Stomach (tissue), 4 donors: ENCODE results near the gene CHEK1.

Experiments
- EP300 ChIP-seq: sonication (generic); formaldehyde crosslinking; IDR thresholded peaks from one replicate; pipeline ENCODE4 v1.6.1; 2017; ENCODE audit warnings: antibody characterized with exemption
- POLR2A ChIP-seq, 4 donors: fragments of 450-650 bp; IDR thresholded peaks; one replicate each; pipeline ENCODE4 v1.6.1; 2016; ENCODE audit warnings: antibody characterized with exemption in 4 of 4, control low read depth in 2 of 4, mild to moderate bottlenecking in 1 of 4, moderate library complexity in 1 of 4
- TF ChIP-seq, protein P1 (sequence below), 7 experiments: fragments of 450-650 bp in 4 of 7; fragments of 200-600 bp in 3 of 7; sonication (generic) in 3 of 7; IDR thresholded peaks; one replicate each; pipeline ENCODE4 v1.5.1; 2016 to 2019; ENCODE audit warnings: antibody characterized with exemption in 7 of 7, control low read depth in 2 of 7, mild to moderate bottlenecking in 1 of 7

DNA sequence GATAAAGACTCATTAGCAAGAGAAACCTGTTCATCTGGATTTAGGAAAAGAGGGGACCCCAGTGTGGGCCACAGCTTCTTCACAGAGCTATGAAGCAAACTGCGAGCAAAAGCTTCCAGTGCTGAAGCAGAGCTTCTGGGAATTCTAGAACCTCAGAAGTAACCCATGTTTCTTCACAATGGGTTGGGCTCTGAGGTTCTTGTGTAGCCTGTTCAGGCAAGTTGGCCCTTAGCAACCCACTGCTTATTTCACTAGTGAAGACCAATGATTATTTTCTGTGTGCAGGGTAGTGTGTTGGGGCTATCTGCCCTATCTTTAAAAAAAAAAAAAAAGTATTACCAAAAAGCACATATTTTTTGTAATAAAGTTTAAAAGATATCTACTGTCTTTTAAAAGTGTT, 55.8 kb downstream of the CHEK1 start, which contains the start of gene ACRV1:
- TF ChIP-seq POLR2A (IDR thresholded peaks at IDR 0.05) (no peak), EP300 (no peak)
- TF ChIP-seq, protein P1, sequence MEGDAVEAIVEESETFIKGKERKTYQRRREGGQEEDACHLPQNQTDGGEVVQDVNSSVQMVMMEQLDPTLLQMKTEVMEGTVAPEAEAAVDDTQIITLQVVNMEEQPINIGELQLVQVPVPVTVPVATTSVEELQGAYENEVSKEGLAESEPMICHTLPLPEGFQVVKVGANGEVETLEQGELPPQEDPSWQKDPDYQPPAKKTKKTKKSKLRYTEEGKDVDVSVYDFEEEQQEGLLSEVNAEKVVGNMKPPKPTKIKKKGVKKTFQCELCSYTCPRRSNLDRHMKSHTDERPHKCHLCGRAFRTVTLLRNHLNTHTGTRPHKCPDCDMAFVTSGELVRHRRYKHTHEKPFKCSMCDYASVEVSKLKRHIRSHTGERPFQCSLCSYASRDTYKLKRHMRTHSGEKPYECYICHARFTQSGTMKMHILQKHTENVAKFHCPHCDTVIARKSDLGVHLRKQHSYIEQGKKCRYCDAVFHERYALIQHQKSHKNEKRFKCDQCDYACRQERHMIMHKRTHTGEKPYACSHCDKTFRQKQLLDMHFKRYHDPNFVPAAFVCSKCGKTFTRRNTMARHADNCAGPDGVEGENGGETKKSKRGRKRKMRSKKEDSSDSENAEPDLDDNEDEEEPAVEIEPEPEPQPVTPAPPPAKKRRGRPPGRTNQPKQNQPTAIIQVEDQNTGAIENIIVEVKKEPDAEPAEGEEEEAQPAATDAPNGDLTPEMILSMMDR (IDR thresholded peaks at IDR 0.05) = no peak
